GM19328 (cell line): ENCODE results near the gene FAM89B.

ENCODE experiments used
- ATAC-seq: cut with Tn5 transposase; IDR thresholded peaks from one replicate; pipeline ENCODE4 v1.9.1; 2021; ENCODE audit warnings: mild to moderate bottlenecking, moderate library complexity; ENCODE audit not compliant: unreplicated experiment

Gene FAM89B

GRCh38 chr11:65573391-65574079 lies 1.2 kb downstream of the FAM89B start:
- no peak for ATAC-seq

DNA sequence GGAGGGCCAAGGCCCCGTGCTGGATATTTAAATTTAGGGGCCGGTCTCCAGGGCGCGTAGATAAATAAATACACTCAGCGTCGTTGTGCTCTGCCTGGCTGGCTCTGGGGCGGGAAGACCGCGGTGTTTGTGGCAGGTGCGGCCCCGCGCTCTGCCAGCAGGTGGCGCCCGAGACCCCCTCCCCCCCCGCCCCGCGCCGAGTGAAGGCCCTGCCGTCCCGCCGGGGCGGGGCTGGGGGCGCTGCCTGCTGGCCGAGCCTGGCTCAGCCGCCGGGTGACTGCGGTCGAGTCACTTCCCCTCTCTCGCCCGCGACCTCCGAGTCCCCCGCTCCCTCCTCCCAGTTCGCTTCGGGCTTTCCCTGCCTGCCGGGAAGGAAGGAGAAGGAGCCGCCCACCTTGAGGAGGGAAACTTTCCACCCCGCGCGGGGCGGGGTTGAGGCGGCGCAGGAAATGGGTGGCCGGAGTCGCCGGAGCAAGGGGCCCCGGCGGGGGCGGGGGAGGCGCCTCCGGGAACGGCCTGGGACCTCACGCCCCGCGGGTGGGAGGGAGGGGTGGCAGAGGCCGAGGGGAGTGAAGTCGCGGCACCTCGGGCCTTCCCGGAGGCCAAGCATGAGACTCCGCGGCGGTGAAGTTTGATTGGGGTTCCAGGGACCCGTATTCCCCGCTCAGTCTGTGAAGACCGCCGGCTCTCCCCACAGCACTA lies 1.9 kb downstream of the FAM89B start:
- ATAC-seq, result peak; percentile 31

DNA sequence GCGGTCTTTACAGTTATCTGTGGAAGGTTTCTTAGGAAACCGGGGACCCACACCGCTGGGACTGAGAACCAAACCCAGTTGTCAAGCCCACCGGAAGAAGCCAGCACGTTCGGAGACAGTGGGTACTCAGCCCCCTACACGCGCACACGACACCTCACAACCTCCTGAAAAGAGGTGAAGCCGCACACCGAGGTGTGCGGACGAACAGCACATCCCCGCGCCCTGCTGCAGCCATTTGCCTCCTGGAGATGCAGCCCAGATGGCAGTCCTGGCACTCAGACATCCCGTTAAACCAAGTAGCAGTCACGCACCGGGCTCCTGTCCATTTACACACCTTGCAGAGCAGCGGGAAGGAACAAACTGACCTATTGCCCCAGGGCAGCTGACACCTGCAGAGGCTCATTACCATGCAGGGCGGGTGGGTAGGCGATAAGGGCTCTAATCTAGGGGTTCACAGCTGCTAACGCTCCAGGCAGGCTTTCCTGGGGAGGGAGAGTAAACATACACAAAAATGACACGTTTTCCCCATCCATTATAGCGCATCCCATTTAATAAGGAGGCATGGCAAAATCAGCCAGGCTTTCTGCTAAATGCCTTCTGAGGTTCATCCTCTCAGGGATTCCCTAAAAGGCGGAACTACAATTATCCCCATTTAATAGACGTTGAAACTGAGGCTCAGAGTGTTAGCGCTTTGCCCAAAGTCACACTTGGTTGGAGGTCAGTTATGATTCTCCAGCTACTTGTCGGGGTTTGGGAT lies 2.7 kb downstream of the FAM89B start:
- no peak for ATAC-seq

- ATAC-seq, result no peak
Measured at GRCh38 chr11:65575568-65576231, 3.4 kb downstream of the FAM89B start, which contains the start of gene EHBP1L1. Gene EHBP1L1 (plus strand): TSS chr11:65576053. CDS start chr11:65576303, 250 bp downstream.

- no peak for ATAC-seq
Measured at GRCh38 chr11:65576232-65576866, 4.0 kb downstream of the FAM89B start.

GRCh38 chr11:65576867-65577755 lies 4.8 kb downstream of the FAM89B start:
- ATAC-seq, result no peak

DNA sequence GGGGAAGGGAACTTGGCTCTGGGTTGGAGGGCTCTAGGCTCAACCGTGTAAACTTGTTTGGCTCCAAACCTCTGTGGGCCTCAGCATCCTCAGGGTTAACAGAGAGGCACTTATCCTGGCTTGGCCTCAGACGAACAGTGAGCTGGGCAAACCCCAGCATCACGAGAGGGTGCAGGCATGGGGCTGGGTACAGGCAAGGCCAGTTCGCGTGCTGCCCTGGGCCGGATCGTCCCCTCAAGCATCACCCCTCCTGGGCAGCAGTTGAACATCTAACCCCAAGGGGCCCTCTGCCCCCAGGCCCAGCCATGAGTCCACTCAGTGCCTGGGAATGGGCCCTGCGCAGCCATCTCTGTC lies 5.4 kb downstream of the FAM89B start:
- no peak for ATAC-seq

DNA sequence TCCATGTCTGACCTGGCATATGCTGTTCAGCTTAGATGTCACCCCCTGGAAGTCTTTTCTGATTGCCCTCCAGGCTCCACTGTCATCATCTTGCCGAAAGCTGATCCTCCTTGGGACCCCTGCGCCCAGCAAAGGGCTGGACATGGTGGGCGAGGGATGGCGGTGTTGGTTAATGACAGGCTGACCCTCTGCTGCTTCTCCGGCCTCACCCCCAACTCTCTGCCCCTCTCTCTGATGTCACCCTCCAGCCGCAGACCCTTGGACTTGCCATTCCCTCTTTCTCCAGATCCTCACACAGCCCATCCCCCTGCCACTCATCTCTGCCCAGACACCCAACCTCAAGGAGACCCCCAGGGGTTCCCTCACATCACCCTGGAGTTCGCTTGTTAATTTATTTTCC lies 5.8 kb downstream of the FAM89B start:
- ATAC-seq, result no peak

DNA sequence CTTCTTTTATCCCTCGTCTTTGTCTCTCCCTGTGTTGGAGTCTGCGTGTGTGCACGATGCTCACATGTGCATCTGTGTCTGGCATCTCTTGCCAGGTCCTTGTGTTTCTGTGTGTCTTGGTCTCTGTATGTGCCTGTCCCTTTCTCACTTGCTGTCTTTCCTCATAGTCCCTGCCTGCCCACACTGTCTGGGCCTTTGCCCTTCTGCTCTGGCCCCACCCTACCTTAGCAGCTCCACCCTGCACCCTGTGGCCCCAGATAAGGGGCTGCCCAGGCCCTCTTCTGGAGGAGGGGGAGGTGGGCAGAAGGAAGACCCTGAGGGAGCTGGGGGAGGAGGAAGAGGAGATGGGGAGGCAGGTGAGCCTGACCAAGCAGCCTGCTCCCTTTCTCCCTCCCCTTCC lies 6.3 kb downstream of the FAM89B start:
- ATAC-seq, result no peak

GRCh38 chr11:65579291-65579690 lies 7.0 kb downstream of the FAM89B start:
- no peak for ATAC-seq

- no peak for ATAC-seq
Measured at GRCh38 chr11:65580031-65580692, 7.8 kb downstream of the FAM89B start.

- no peak for ATAC-seq
Measured at GRCh38 chr11:65580756-65581155, 8.4 kb downstream of the FAM89B start.

- no peak for ATAC-seq
Measured at GRCh38 chr11:65581928-65582327, 9.6 kb downstream of the FAM89B start.

DNA sequence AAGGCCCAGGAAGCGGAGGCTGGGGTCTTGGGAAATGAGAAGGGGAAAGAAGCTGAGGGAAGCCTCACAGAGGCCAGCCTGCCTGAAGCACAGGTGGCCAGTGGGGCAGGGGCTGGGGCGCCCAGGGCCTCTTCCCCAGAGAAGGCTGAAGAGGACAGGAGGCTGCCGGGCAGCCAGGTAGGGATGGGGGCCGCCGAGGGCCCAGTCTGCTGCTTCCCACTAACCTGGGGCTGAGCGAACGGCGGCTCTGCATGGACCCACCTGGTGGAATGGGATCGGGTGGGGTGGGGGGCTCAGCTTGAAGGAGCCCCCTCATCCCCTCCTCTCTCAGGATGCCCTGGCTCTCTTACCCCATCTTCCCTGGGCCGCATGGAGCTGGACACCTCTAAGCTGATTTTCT lies 11.3 kb downstream of the FAM89B start:
- no peak for ATAC-seq

DNA sequence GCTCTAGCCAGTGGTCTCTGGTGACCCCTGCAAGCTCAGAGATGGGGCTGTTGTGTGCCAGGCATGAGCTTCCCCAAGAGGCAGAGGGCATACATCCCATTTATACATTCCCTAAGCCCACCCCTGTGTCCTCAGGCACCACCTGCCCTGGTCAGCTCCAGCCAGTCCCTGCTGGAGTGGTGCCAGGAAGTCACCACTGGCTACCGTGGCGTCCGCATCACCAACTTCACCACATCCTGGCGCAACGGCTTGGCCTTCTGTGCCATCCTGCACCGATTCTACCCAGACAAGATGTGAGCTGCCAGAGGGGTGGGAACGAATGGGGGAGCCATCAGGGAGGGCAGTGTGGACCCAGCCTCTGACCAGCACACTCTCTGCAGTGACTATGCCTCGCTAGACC lies 11.8 kb downstream of the FAM89B start:
- no peak for ATAC-seq

DNA sequence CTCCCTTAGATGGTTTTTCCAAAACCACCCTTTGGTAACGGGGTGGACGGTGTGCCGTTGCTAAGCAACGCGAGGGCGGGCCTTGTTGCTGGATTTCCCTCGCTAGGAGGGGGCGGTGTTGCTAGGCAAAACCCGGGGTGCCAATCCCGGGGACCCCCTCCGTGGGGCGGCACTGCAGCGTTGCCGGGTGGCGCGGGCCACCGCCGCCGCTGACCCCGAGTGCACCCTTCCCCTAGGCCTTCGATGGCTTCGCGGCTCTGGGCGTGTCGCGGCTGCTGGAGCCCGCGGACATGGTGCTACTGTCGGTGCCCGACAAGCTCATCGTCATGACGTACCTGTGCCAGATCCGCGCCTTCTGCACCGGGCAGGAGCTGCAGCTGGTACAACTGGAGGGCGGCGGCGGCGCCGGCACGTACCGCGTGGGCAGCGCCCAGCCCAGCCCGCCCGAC lies 12.4 kb downstream of the FAM89B start:
- no peak for ATAC-seq

GRCh38 chr11:65585396-65586246 lies 13.3 kb downstream of the FAM89B start:
- ATAC-seq, result no peak

DNA sequence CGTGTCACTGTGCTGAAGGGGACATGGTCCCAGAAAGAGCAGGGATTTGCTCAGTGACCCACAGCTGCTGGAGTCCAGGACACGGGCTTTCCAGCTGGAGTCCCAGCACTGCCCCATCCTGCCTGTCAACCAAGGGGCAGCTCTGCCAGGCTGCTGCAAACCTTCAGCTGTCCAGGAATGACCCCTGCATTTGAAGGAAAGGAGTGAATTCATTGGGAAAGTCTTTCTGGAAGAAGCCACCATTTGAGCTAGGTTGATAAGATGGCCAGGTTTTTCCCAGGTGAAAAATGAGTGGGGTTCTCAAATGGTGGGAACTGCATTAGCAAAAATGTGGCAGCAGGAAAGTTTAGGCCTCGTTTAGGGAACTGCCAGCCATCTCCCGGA lies 13.9 kb downstream of the FAM89B start:
- ATAC-seq, result no peak
